ENCODE results near the gene IL22RA2. TPM values are rescaled to one million over a fixed set of nuclear protein-coding genes. Genes with fewer than 3 reads are reported as not detected.

IL22RA2 gene
- total RNA-seq, 1 experiment from 2014 or later, result not detected

DNA sequence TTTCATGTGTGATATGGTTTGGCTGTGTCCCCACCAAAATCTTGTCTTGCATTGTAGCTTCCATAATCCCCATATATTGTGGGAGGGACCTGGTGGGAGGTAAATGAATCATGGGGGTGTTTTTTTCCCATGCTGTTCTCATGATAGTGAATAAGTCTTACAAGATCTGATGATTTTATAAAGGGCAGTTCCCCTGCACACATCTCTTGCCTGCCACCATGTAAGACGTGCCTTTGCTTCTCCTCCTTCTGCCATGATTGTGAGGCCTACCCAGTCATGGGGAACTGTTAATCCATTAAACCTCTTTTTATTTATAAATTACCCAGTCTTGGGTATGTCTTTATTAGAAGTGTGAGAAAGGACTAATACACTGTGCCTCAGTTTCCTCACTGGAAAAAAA, 4.2 kb upstream of the IL22RA2 start:
- no TSS peak for BruUV-seq (replicated peaks)
- Histone ChIP-seq H3K36me3 (ENCODE audit: control insufficient read depth, insufficient read depth, low read length) (no peaks in the 10 kb centered on the region), H3K27me3 (replicated peaks; ENCODE audit: control insufficient read depth, insufficient read depth, low read length) (no peaks in the 10 kb centered on the region), H3K9me3 (peaks cover 5% of the 10 kb centered on the region), H3K4me3 (ENCODE audit: low read depth, low read length) (no peak overlapping the region), H3K4me1 (no peaks in the 10 kb centered on the region)
- Mint-ChIP-seq H3K9me3 (ENCODE audit: unreplicated experiment) (peaks cover 11% of the 10 kb centered on the region), H3K27me3 (ENCODE audit: insufficient read depth, unreplicated experiment) (no peaks in the 10 kb centered on the region), H3K27ac (ENCODE audit: unreplicated experiment) (no peak overlapping the region), H3K36me3 (ENCODE audit: insufficient read depth, unreplicated experiment) (no peaks in the 10 kb centered on the region), H3K4me3 (ENCODE audit: unreplicated experiment) (no peak overlapping the region), H3K4me1 (ENCODE audit: low read depth, unreplicated experiment) (no peaks in the 10 kb centered on the region)
- DNase-seq, result no peak
- POLR2A ChIA-PET, result no interaction called here
- CTCF ChIA-PET, result no interaction called here
- TF ChIP-seq, protein P1, sequence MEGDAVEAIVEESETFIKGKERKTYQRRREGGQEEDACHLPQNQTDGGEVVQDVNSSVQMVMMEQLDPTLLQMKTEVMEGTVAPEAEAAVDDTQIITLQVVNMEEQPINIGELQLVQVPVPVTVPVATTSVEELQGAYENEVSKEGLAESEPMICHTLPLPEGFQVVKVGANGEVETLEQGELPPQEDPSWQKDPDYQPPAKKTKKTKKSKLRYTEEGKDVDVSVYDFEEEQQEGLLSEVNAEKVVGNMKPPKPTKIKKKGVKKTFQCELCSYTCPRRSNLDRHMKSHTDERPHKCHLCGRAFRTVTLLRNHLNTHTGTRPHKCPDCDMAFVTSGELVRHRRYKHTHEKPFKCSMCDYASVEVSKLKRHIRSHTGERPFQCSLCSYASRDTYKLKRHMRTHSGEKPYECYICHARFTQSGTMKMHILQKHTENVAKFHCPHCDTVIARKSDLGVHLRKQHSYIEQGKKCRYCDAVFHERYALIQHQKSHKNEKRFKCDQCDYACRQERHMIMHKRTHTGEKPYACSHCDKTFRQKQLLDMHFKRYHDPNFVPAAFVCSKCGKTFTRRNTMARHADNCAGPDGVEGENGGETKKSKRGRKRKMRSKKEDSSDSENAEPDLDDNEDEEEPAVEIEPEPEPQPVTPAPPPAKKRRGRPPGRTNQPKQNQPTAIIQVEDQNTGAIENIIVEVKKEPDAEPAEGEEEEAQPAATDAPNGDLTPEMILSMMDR (IDR thresholded peaks at IDR 0.05; ENCODE audit: insufficient read depth in 1 of 2, low read depth in 1 of 2, low read length in 1 of 2, severe bottlenecking in 1 of 2, unreplicated experiment in 1 of 2), result no peak
- intact Hi-C loops (cut with micrococcal nuclease; ENCODE audit: unreplicated experiment), result no loop called here

DNA sequence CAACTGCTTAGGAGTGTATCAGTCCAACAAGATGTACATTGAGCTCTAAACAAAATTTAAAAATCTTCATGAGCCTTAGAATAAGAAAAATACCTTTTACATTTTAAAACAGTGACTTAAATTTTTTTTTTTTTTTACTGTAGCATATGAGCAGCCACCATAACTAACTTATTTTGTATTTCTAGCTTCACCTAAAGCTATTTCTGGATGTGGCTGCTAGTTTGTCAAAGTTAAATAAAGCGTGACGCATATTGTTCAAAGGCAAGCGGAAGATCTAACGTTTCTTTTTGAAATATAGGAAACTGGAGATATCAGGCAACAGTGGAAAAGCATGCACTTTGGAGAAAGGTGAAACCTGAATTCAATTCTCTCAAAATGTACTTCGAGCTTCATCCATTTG, 3.3 kb upstream of the IL22RA2 start:
- H3K27me3 ChIP-seq (replicated peaks; ENCODE audit: control insufficient read depth, insufficient read depth, low read length), result no peaks in the 10 kb centered on the region
- intact Hi-C loops (cut with micrococcal nuclease; ENCODE audit: unreplicated experiment), result no loop called here
- no peaks in the 10 kb centered on the region for H3K4me1 ChIP-seq
- Mint-ChIP-seq H3K27ac (ENCODE audit: unreplicated experiment) (no peak overlapping the region), H3K4me1 (ENCODE audit: low read depth, unreplicated experiment) (no peaks in the 10 kb centered on the region), H3K27me3 (ENCODE audit: insufficient read depth, unreplicated experiment) (no peaks in the 10 kb centered on the region), H3K36me3 (ENCODE audit: insufficient read depth, unreplicated experiment) (no peaks in the 10 kb centered on the region), H3K4me3 (ENCODE audit: unreplicated experiment) (no peak overlapping the region), H3K9me3 (ENCODE audit: unreplicated experiment) (peaks cover 11% of the 10 kb centered on the region)
- CTCF ChIA-PET, result no interaction called here
- TF ChIP-seq, protein P1 (IDR thresholded peaks at IDR 0.05; ENCODE audit: insufficient read depth in 1 of 2, low read depth in 1 of 2, low read length in 1 of 2, severe bottlenecking in 1 of 2, unreplicated experiment in 1 of 2), result no peak
- POLR2A ChIA-PET, result no interaction called here
- no TSS peak for BruUV-seq (replicated peaks)
- no peak for DNase-seq
- no peaks in the 10 kb centered on the region for H3K36me3 ChIP-seq (ENCODE audit: control insufficient read depth, insufficient read depth, low read length)
- H3K4me3 ChIP-seq (ENCODE audit: low read depth, low read length), result no peak overlapping the region
- no peaks in the 10 kb centered on the region for H3K9me3 ChIP-seq

DNA sequence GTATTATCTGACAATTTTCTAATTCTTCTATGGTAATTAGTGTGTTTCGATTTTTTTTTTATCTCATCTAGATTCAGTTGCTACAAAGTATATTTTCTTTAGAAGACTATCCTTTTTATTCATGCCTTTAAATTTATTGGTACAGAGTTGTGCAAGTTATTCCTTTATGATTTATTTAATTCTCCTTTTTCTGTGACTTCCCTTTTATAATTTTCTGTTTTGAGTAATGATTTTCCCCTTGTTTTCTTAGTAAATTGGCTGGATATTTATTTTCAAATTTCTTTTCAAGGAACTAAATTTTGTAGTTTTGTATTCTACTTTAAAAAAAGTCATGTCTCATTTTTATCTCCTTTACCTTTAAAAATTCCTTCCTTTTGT, 2.4 kb upstream of the IL22RA2 start:
- Histone ChIP-seq H3K36me3 (ENCODE audit: control insufficient read depth, insufficient read depth, low read length) (no peaks in the 10 kb centered on the region), H3K27me3 (replicated peaks; ENCODE audit: control insufficient read depth, insufficient read depth, low read length) (no peaks in the 10 kb centered on the region), H3K9me3 (peaks cover 1% of the 10 kb centered on the region; the same call in 1 of the 2 replicates), H3K4me1 (peaks cover under 1% of the 10 kb centered on the region; the same call in 1 of the 2 replicates), H3K4me3 (ENCODE audit: low read depth, low read length) (no peak overlapping the region)
- H3K27ac Mint-ChIP-seq (ENCODE audit: unreplicated experiment), result no peak overlapping the region
- no peak for DNase-seq
- intact Hi-C loops (cut with micrococcal nuclease; ENCODE audit: unreplicated experiment), result no loop called here
- peaks cover 12% of the 10 kb centered on the region for H3K9me3 Mint-ChIP-seq (ENCODE audit: unreplicated experiment)
- H3K27me3 Mint-ChIP-seq (ENCODE audit: insufficient read depth, unreplicated experiment), result no peaks in the 10 kb centered on the region
- CTCF ChIA-PET, result interaction anchor here (0.6 kb wide), 1 partner anchor 103 kb away, joined by 4 read pairs; no protein-coding TSS in a partner anchor
- BruUV-seq (replicated peaks), result no TSS peak
- H3K36me3 Mint-ChIP-seq (ENCODE audit: insufficient read depth, unreplicated experiment), result no peaks in the 10 kb centered on the region
- POLR2A ChIA-PET, result no interaction called here
- no peak overlapping the region for H3K4me3 Mint-ChIP-seq (ENCODE audit: unreplicated experiment)
- TF ChIP-seq, protein P1 (IDR thresholded peaks at IDR 0.05; ENCODE audit: insufficient read depth in 1 of 2, low read depth in 1 of 2, low read length in 1 of 2, severe bottlenecking in 1 of 2, unreplicated experiment in 1 of 2), result no peak
- H3K4me1 Mint-ChIP-seq (ENCODE audit: low read depth, unreplicated experiment), result no peaks in the 10 kb centered on the region
